ENCODE measurements around the gene ZKSCAN1. TPM values are rescaled to one million over a fixed set of nuclear protein-coding genes. Genes with fewer than 3 reads are reported as not detected.

ZKSCAN1 gene
- total and polyA plus RNA-seq, 12 donors = 4.7 to 68.9 (median 47.1) TPM

- no peak for TF ChIP-seq CTCF (IDR thresholded peaks at IDR 0.05)
- WGBS, 2 donors = 82 to 86% methylated on average over 11 of the region's 11 CpGs
- no peak for DNase-seq
- peak overlapping the region; percentile 42 to 98 (median 93) for H3K27ac ChIP-seq
- no peaks in the 10 kb centered on the region for H3K9me3 ChIP-seq
- peaks cover 0 to 34% (median 24%) of the 10 kb centered on the region in 9 donors for H3K36me3 ChIP-seq
- intact Hi-C loops (cut with DNase I) = loop anchor here in 3 of 10 donors (5.0 to 10.0 kb wide), 3 partner anchors 39 to 173 kb away; partner anchors contain the start of genes TRIM4 (in 2 of the 3) and MBLAC1 (in 1 of the 3)
- peaks cover 5 to 37% (median 18%) of the 10 kb centered on the region in 9 donors for H3K4me1 ChIP-seq
- H3K4me3 ChIP-seq = peak overlapping the region; percentile 43 to 96 (median 84)
- no peaks in the 10 kb centered on the region for H3K27me3 ChIP-seq
- ATAC-seq = peak in 3 of 8 donors; percentile 2 to 27 (median 7)
Measured at GRCh38 chr7:100088095-100088620, 72.8 kb downstream of the ZKSCAN1 start.

- H3K36me3 ChIP-seq = peaks cover 0 to 41% (median 29%) of the 10 kb centered on the region in 9 donors
Measured at GRCh38 chr7:100088621-100089457, 73.4 kb downstream of the ZKSCAN1 start, which contains the start of gene COPS6. TSS of gene COPS6 (plus strand) at chr7:100088969. CDS start at chr7:100088991, 22 bp downstream.

GRCh38 chr7:100089458-100090196 is 74.2 kb downstream of the ZKSCAN1 start:
- peak overlapping the region; percentile 42 to 98 (median 93) for H3K27ac ChIP-seq
- TF ChIP-seq CTCF (IDR thresholded peaks at IDR 0.05) = no peak
- DNase-seq (no peak), ATAC-seq (no peak)
- peaks cover 0 to 49% (median 37%) of the 10 kb centered on the region in 9 donors for H3K36me3 ChIP-seq
- H3K4me3 ChIP-seq = peak overlapping the region; percentile 43 to 96 (median 84)
- intact Hi-C loops (cut with DNase I) = loop anchor here in 3 of 10 donors (5.0 to 10.0 kb wide), 3 partner anchors 38 to 175 kb away; partner anchors contain the start of genes TRIM4 (in 2 of the 3) and MBLAC1 (in 1 of the 3)
- H3K27me3 ChIP-seq = no peaks in the 10 kb centered on the region
- 30 to 42% methylated on average over 7 of the region's 7 CpGs for WGBS, 2 donors
- H3K9me3 ChIP-seq = no peaks in the 10 kb centered on the region
- H3K4me1 ChIP-seq = peaks cover 5 to 44% (median 23%) of the 10 kb centered on the region in 9 donors

More at GRCh38 chr7:100088621-100089457, 73.4 kb downstream of the ZKSCAN1 start, which contains the start of gene COPS6:
- 0 to 1% methylated on average over 51 to 67 of the region's 68 CpGs for WGBS, 2 donors
- intact Hi-C loops (cut with DNase I) = loop anchor here in 3 of 10 donors (5.0 to 10.0 kb wide), 3 partner anchors 38 to 174 kb away; partner anchors contain the start of genes TRIM4 (in 2 of the 3) and MBLAC1 (in 1 of the 3)
- ATAC-seq (peak; percentile 84 to 89 (median 87)), DNase-seq (peak; percentile 88 to 89)
- TF ChIP-seq CTCF (IDR thresholded peaks at IDR 0.05) = no peak
- peaks cover 5 to 42% (median 21%) of the 10 kb centered on the region in 9 donors for H3K4me1 ChIP-seq
- no peaks in the 10 kb centered on the region for H3K9me3 ChIP-seq
- peak within 1 kb of the TSS; percentile 43 to 96 (median 84) for H3K4me3 ChIP-seq
- H3K27me3 ChIP-seq = no peaks in the 10 kb centered on the region
- H3K27ac ChIP-seq = peak within 1 kb of the TSS; percentile 42 to 98 (median 93)

Data from heart right ventricle (tissue), 16 donors.